SJCRH30 (cell line): ENCODE measurements around the gene MAP7D1. TPM values are rescaled to one million over a fixed set of nuclear protein-coding genes. Genes with fewer than 3 reads are reported as not detected.

ENCODE experiments used
- DNase-seq, 2 experiments: peaks; one replicate each; pipeline ENCODE4 v3.0.0-alpha.2; 2015 to 2020
- H3K27ac ChIP-seq: fragments of 250-450 bp; sonication (Bioruptor Pico); 2 replicates; pipeline ENCODE4 v1.5.1; 2020; ENCODE audit warnings: mild to moderate bottlenecking, moderate library complexity
- H3K27me3 ChIP-seq: fragments of 250-450 bp; sonication (Bioruptor Pico); 2 replicates; pipeline ENCODE4 v1.5.1; 2020; ENCODE audit warnings: mild to moderate bottlenecking, moderate library complexity
- H3K36me3 ChIP-seq: fragments of 250-450 bp; sonication (Bioruptor Pico); 2 replicates; pipeline ENCODE4 v1.5.1; 2020; ENCODE audit warnings: mild to moderate bottlenecking, moderate library complexity
- H3K4me1 ChIP-seq: fragments of 250-450 bp; sonication (Bioruptor Pico); 2 replicates; pipeline ENCODE4 v1.5.1; 2020; ENCODE audit warnings: mild to moderate bottlenecking, moderate library complexity
- H3K4me3 ChIP-seq: fragments of 250-450 bp; sonication (Bioruptor Pico); 2 replicates; pipeline ENCODE4 v1.5.1; 2020; ENCODE audit warnings: mild to moderate bottlenecking, moderate library complexity
- H3K9me3 ChIP-seq: fragments of 250-450 bp; sonication (Bioruptor Pico); replicated peaks from 2 replicates; pipeline ENCODE4 v1.5.1; 2020; ENCODE audit warnings: mild to moderate bottlenecking, moderate library complexity
- total RNA-seq: library from RNA; depleted of rRNA; stranded (reverse); fragments of >200 nt; shearing (Covaris generic); gene quantifications from 2 replicates; pipeline ENCODE4 v1.2.3, GENCODE V29; 2014; rRNA removed

MAP7D1 gene
- 91.2 and 96.2 TPM in 2 replicates for total RNA-seq

GRCh38 chr1:36155408-36156328 is at the start of gene MAP7D1:
MAP7D1 (plus strand) TSS chr1:36156160; CDS start chr1:36156418, 258 bp downstream.
- H3K9me3 ChIP-seq = no peaks in the 10 kb centered on the region
- peak within 1 kb of the TSS; percentile 99 for H3K4me3 ChIP-seq
- peak within 1 kb of the TSS; percentile 99 for H3K27ac ChIP-seq
- H3K27me3 ChIP-seq = no peaks in the 10 kb centered on the region
- DNase-seq = peak; percentile 91 to 93
- peaks cover 25% of the 10 kb centered on the region for H3K4me1 ChIP-seq
- H3K36me3 ChIP-seq = peaks cover 4% of the 10 kb centered on the region; the same call in 1 of the 2 replicates

GRCh38 chr1:36106269-36106668 is 49.7 kb upstream of the MAP7D1 start:
- H3K27me3 ChIP-seq = no peaks in the 10 kb centered on the region
- no peaks in the 10 kb centered on the region for H3K36me3 ChIP-seq
- H3K9me3 ChIP-seq = no peaks in the 10 kb centered on the region

GRCh38 chr1:36107394-36107793 is 48.6 kb upstream of the MAP7D1 start:
- H3K27me3 ChIP-seq = no peaks in the 10 kb centered on the region
- DNase-seq = no peak
- peaks cover 34% of the 10 kb centered on the region for H3K4me1 ChIP-seq
- no peaks in the 10 kb centered on the region for H3K9me3 ChIP-seq
- H3K36me3 ChIP-seq = no peaks in the 10 kb centered on the region
- H3K27ac ChIP-seq = no peak overlapping the region
- H3K4me3 ChIP-seq = no peak overlapping the region

More at GRCh38 chr1:36106269-36106668, 49.7 kb upstream of the MAP7D1 start:
- no peak for DNase-seq
- Histone ChIP-seq H3K27ac (no peak overlapping the region), H3K4me1 (peaks cover 34% of the 10 kb centered on the region), H3K4me3 (no peak overlapping the region)

GRCh38 chr1:36108314-36108713 is 47.6 kb upstream of the MAP7D1 start:
- no peaks in the 10 kb centered on the region for H3K36me3 ChIP-seq
- H3K4me1 ChIP-seq = peaks cover 34% of the 10 kb centered on the region
- DNase-seq = peak; percentile 91 to 93
- peak overlapping the region; percentile 84 for H3K27ac ChIP-seq
- H3K4me3 ChIP-seq = peak overlapping the region; percentile 18
- no peaks in the 10 kb centered on the region for H3K9me3 ChIP-seq
- H3K27me3 ChIP-seq = no peaks in the 10 kb centered on the region

- peaks cover 34% of the 10 kb centered on the region for H3K4me1 ChIP-seq
- no peaks in the 10 kb centered on the region for H3K27me3 ChIP-seq
- no peaks in the 10 kb centered on the region for H3K36me3 ChIP-seq
- DNase-seq = peak; percentile 90 to 91
- H3K4me3 ChIP-seq = peak overlapping the region; percentile 18
- no peaks in the 10 kb centered on the region for H3K9me3 ChIP-seq
- H3K27ac ChIP-seq = peak overlapping the region; percentile 84
These were observed 46.8 kb upstream of the MAP7D1 start for GRCh38 chr1:36109041-36109679.

- no peaks in the 10 kb centered on the region for H3K36me3 ChIP-seq
- no peak overlapping the region for H3K27ac ChIP-seq
- DNase-seq = no peak
- peaks cover 51% of the 10 kb centered on the region for H3K4me1 ChIP-seq
- H3K4me3 ChIP-seq = no peak overlapping the region
- no peaks in the 10 kb centered on the region for H3K9me3 ChIP-seq
- H3K27me3 ChIP-seq = no peaks in the 10 kb centered on the region
These were observed 44.8 kb upstream of the MAP7D1 start for GRCh38 chr1:36111151-36111550.

DNA sequence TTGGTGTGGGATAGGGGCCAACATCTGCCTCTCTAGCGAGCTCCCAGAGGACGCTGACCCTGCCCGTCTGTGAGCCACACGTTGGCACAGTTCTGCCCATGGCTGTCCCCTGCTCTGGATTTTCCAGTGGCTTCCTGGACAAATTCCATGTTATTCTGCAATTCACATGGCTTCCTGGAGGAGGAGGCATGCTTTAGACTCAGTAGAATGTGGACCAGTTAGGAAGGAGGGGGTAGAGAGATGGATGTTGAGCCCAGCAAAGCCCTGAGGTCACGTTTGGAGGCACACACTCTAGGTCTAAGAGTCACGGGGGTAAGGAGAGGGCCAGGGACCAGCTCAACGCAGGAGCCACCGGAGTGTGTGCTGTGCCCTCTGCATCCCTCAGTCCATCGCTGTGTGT is 43.1 kb upstream of the MAP7D1 start:
- DNase-seq = no peak
- Histone ChIP-seq H3K27ac (no peak overlapping the region), H3K4me1 (peaks cover 52% of the 10 kb centered on the region), H3K9me3 (no peaks in the 10 kb centered on the region), H3K27me3 (no peaks in the 10 kb centered on the region), H3K4me3 (no peak overlapping the region), H3K36me3 (no peaks in the 10 kb centered on the region)

- no peak for DNase-seq
- Histone ChIP-seq H3K27ac (peak overlapping the region; percentile 56; the same call in 1 of the 2 replicates), H3K27me3 (no peaks in the 10 kb centered on the region), H3K4me3 (no peak overlapping the region), H3K9me3 (no peaks in the 10 kb centered on the region), H3K4me1 (peaks cover 55% of the 10 kb centered on the region), H3K36me3 (no peaks in the 10 kb centered on the region)
These were observed 41.6 kb upstream of the MAP7D1 start for GRCh38 chr1:36114371-36114770.

GRCh38 chr1:36115200-36115669 is 40.7 kb upstream of the MAP7D1 start:
- Histone ChIP-seq H3K36me3 (no peaks in the 10 kb centered on the region), H3K27ac (peak overlapping the region; percentile 56), H3K27me3 (no peaks in the 10 kb centered on the region), H3K4me1 (peaks cover 57% of the 10 kb centered on the region), H3K9me3 (no peaks in the 10 kb centered on the region), H3K4me3 (peak overlapping the region; percentile 44)
- DNase-seq = peak; percentile 78 to 83

DNA sequence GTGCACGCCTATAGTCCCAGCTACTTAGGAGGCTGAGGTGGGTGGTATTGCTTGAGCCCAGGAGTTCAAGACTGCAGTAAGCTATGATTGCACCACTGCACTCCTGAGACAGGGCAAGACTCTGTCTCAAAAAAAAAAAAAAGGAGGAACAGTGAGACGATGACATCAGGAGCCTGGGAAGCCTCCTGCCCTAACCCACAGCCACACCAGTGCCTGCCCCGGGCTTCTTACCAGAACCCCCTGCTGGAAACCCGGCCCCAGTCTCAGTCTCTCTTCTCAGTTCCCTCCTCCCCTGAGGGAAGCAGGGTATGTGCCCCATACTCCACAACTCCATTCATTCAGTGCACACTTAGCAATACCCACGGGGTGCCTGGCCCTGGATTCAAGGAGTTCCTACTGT is 40.0 kb upstream of the MAP7D1 start:
- H3K9me3 ChIP-seq = no peaks in the 10 kb centered on the region
- no peak overlapping the region for H3K4me3 ChIP-seq
- peak overlapping the region; percentile 56 for H3K27ac ChIP-seq
- H3K27me3 ChIP-seq = no peaks in the 10 kb centered on the region
- DNase-seq = peak in 1 of 2 experiments; percentile 40
- peaks cover 55% of the 10 kb centered on the region for H3K4me1 ChIP-seq
- no peaks in the 10 kb centered on the region for H3K36me3 ChIP-seq

GRCh38 chr1:36116901-36117300 is 39.1 kb upstream of the MAP7D1 start:
- Histone ChIP-seq H3K27ac (peak overlapping the region; percentile 4; the same call in 1 of the 2 replicates), H3K9me3 (no peaks in the 10 kb centered on the region), H3K27me3 (no peaks in the 10 kb centered on the region), H3K4me1 (peaks cover 55% of the 10 kb centered on the region), H3K36me3 (no peaks in the 10 kb centered on the region), H3K4me3 (no peak overlapping the region)
- peak; percentile 60 to 61 for DNase-seq

DNA sequence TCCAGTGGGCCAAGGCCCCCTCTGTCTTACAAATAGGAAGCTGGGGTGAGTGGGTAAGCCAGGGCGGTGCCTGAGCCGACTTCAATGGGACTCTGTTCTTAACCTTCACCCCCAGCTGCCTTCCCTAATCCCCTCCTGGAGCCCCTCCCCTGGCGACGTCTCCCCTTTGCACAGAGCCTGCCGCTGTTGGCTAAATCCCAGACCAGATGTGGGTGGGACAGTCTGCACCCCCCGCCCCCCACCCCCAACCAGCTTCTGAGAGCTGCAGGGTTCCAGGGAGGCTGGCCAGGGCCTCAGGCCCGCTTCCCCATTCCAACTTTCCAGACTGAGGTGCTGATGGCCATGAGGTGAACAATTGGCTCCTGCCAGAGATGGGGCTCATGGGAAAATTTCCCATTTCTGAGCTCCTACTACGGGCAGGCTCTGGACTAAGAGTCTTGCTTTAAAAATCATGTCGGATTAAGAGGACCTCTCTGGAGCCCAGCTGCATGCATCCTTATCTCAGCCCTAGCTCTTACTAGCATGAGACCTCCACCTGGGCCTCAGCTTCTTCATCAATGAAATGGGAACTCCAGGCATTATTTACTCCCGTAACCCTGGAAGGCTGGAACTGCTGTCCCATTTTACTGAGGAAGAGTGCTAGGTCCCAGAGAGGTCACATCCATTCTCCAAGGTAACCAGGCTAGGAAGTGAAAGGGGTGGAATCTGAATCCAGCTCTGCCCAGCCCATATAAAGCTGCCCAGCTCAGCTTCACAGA is 37.3 kb upstream of the MAP7D1 start:
- peak; percentile 66 to 70 for DNase-seq
- Histone ChIP-seq H3K9me3 (no peaks in the 10 kb centered on the region), H3K4me3 (no peak overlapping the region), H3K27me3 (no peaks in the 10 kb centered on the region), H3K27ac (no peak overlapping the region; the same call in 1 of the 2 replicates), H3K36me3 (no peaks in the 10 kb centered on the region), H3K4me1 (peaks cover 69% of the 10 kb centered on the region)

GRCh38 chr1:36119456-36119855 is 36.5 kb upstream of the MAP7D1 start:
- DNase-seq = peak in 1 of 2 experiments; percentile 45
- H3K36me3 ChIP-seq = no peaks in the 10 kb centered on the region
- H3K9me3 ChIP-seq = no peaks in the 10 kb centered on the region
- no peak overlapping the region for H3K4me3 ChIP-seq
- peaks cover 71% of the 10 kb centered on the region for H3K4me1 ChIP-seq
- no peak overlapping the region for H3K27ac ChIP-seq
- peaks cover 3% of the 10 kb centered on the region; the same call in 1 of the 2 replicates for H3K27me3 ChIP-seq
